ENCODE results near the gene BMF. TPM values are rescaled to one million over a fixed set of nuclear protein-coding genes. Genes with fewer than 3 reads are reported as not detected.

The BMF gene
- total and polyA plus RNA-seq, 2 donors (not counting 3 experiments of a cell fraction or from before 2014, with no cell fraction given), result 8.6 to 9.8 TPM

- TF ChIP-seq EZH2 (IDR thresholded peaks at IDR 0.05; ENCODE audit: borderline replicate concordance, low read depth, low read length, severe bottlenecking) (no peak), POLR2A (IDR thresholded peaks at IDR 0.05; ENCODE audit: low read depth, low read length) (no peak), CTCF (IDR thresholded peaks at IDR 0.05; ENCODE audit: extremely low read depth in 1 of 2, insufficient read depth in 1 of 2, low read depth in 1 of 2, low read length in 2 of 2) (no peak), GATA2 (IDR thresholded peaks at IDR 0.05; ENCODE audit: insufficient read depth, insufficient read length, low read depth, low read length) (no peak), MYC (IDR thresholded peaks at IDR 0.05; ENCODE audit: low read depth, low read length) (no peak), MAX (IDR thresholded peaks at IDR 0.05; ENCODE audit: insufficient read depth, insufficient read length) (no peak), JUN (IDR thresholded peaks at IDR 0.05; ENCODE audit: borderline replicate concordance, insufficient read depth, insufficient read length, low read depth) (no peak), FOS (IDR thresholded peaks at IDR 0.05; ENCODE audit: borderline replicate concordance, insufficient read depth, low read length) (no peak), POLR2AphosphoS5 (IDR thresholded peaks at IDR 0.05; ENCODE audit: insufficient read depth, low read depth, low read length) (no peak)
- Histone ChIP-seq H3K9ac (replicated peaks; ENCODE audit: extremely low read depth, insufficient read depth, low read length) (no peak overlapping the region), H3K27me3 (ENCODE audit: control insufficient read depth in 2 of 2, insufficient read depth in 2 of 2, low read length in 2 of 2) (no peaks in the 10 kb centered on the region), H3K79me2 (ENCODE audit: control insufficient read depth, insufficient read depth, low read length) (peaks cover 22% of the 10 kb centered on the region), H4K20me1 (replicated peaks; ENCODE audit: control insufficient read depth, extremely low read depth, insufficient read depth, low read length) (no peaks in the 10 kb centered on the region), H3K9me3 (replicated peaks; ENCODE audit: control insufficient read depth, insufficient read depth, low read length) (no peaks in the 10 kb centered on the region), H3K4me3 (replicated peaks in 1 of 3; ENCODE audit: insufficient read depth in 1 of 3, low read depth in 1 of 3, low read length in 3 of 3) (no peak overlapping the region), H3K9me1 (replicated peaks; ENCODE audit: control insufficient read depth, extremely low read depth, insufficient read depth, low read length) (no peaks in the 10 kb centered on the region), H2AFZ (ENCODE audit: low read depth, low read length) (no peak overlapping the region), H3K4me2 (ENCODE audit: insufficient read depth, low read length) (peak overlapping the region; percentile 32), H3K27ac (ENCODE audit: insufficient read depth, low read depth, low read length) (no peak overlapping the region), H3K36me3 (ENCODE audit: control insufficient read depth in 2 of 2, extremely low read depth in 1 of 2, insufficient read depth in 2 of 2, low read length in 2 of 2) (peaks cover 0 to 11% of the 10 kb centered on the region in 2 experiments), H3K4me1 (ENCODE audit: control insufficient read depth, extremely low read depth, insufficient read depth, low read length) (peaks cover 20% of the 10 kb centered on the region)
- ChIA-PET CTCF (interaction anchor here (8.3 kb wide), 1 partner anchor 234 kb away, joined by 62 read pairs; no protein-coding TSS in a partner anchor), POLR2A (interaction anchor here (0.6 kb wide), 1 partner anchor 105 kb away, joined by 3 read pairs; no protein-coding TSS in a partner anchor)
- no peak for DNase-seq (ENCODE audit: low read depth, low spot score)
- BruUV-seq (replicated peaks), result no TSS peak
- no peak for FAIRE-seq
- intact Hi-C loops (cut with micrococcal nuclease), result no loop called here
- dilution Hi-C loops (cut with MboI; ENCODE audit: extremely low pct_ligation_motif_present, low sequenced_read_pairs), result no loop called here
Observed at GRCh38 chr15:40040293-40040635, 68.4 kb downstream of the BMF start.

Measured in endothelial cell of umbilical vein (primary cell).